K562 (cell line): ENCODE results near the gene TAMALIN. TPM values are rescaled to one million over a fixed set of nuclear protein-coding genes. Genes with fewer than 3 reads are reported as not detected.

Source experiments
- ATAC-seq: fragments of 200-7000 bp; cut with Tn5 transposase; 3 replicates; pipeline ENCODE4 v1.9.1; 2020; ENCODE audit warnings: moderate library complexity
- BruUV-seq: library from RNA; stranded (reverse); fragments of 400-500 nt; replicated peaks from 2 replicates; lab custom pipeline; 2021; lab: Mats Ljungman, UMichigan
- CTCF ChIA-PET: fragments of 300-600 bp; formaldehyde crosslinking; extraction: SDS; loops from one replicate; lab custom pipeline; 2021; ENCODE audit warnings: low intra/inter-chr PET ratio; lab: Yijun Ruan, JAX
- POLR2A ChIA-PET: fragments of 300-600, 350-650 bp; sonication (Branson Sonifier 250); formaldehyde crosslinking; extraction: SDS; loops from one replicate; lab custom pipeline; 2021; ENCODE audit warnings: antibody characterized with exemption, inconsistent platforms; lab: Yijun Ruan, JAX
- DNase-seq, 4 experiments: peaks; one replicate each; pipeline versions ENCODE4 v3.0.0 to v3.0.0-alpha.2; 2011 to 2018; ENCODE audit warnings: low spot score in 3 of 4, mixed read lengths in 3 of 4; ENCODE audit errors: extremely low read depth in 1 of 4
- FAIRE-seq: peaks from 2 replicates; lab custom pipeline; 2011; peaks lifted over from hg19 to GRCh38; lab: Jason Lieb, UNC
- H2AFZ ChIP-seq: 2 replicates; pipeline ENCODE4 v1.6.0; 2011; ENCODE audit warnings: low read depth, low read length, control low read depth, inconsistent platforms
- H3K27ac ChIP-seq: fragments of 200-600 bp; 3 replicates; pipeline ENCODE4 v1.8.0; 2011; ENCODE audit warnings: low read depth, mild to moderate bottlenecking, control low read depth, inconsistent platforms, low read length, moderate library complexity, mixed read lengths; ENCODE audit errors: extremely low read depth
- H3K27me3 ChIP-seq, 2 experiments: fragments of 300-600 bp in 1 of 2; 2 replicates in 1 of 2; 3 replicates in 1 of 2; pipeline versions ENCODE4 v1.6.0 to v1.8.0; 2011; ENCODE audit warnings: inconsistent platforms in 2 of 2, low read length in 2 of 2, mild to moderate bottlenecking in 1 of 2, mixed read lengths in 1 of 2, moderate library complexity in 1 of 2; ENCODE audit not compliant: control insufficient read depth in 2 of 2, insufficient read depth in 2 of 2
- H3K36me3 ChIP-seq: fragments of 300-600 bp; 3 replicates; pipeline ENCODE4 v1.8.0; 2011; ENCODE audit warnings: mild to moderate bottlenecking, low read length, inconsistent platforms; ENCODE audit not compliant: control insufficient read depth, insufficient read depth
- H3K4me1 ChIP-seq, 2 experiments: fragments of 200-600 bp in 1 of 2; replicated peaks in 1 of 2; 2 replicates in 1 of 2; 3 replicates in 1 of 2; pipeline versions ENCODE4 v1.5.1 to v1.8.0; 2011; ENCODE audit warnings: inconsistent platforms in 2 of 2, low read length in 2 of 2, mild to moderate bottlenecking in 1 of 2, mixed read lengths in 1 of 2, moderate library complexity in 1 of 2; ENCODE audit not compliant: control insufficient read depth in 2 of 2, insufficient read depth in 2 of 2
- H3K4me2 ChIP-seq: 2 replicates; pipeline ENCODE4 v1.6.1; 2011; ENCODE audit warnings: low read length, control low read depth, inconsistent platforms, mixed read lengths; ENCODE audit not compliant: insufficient read depth
- H3K4me3 ChIP-seq: fragments of 200-600 bp; sonication (generic), shearing (Covaris generic); 2 replicates; pipeline ENCODE4 v1.5.1; 2016; ENCODE audit warnings: control low read depth, inconsistent platforms
- H3K79me2 ChIP-seq: fragments of 200-600 bp; 3 replicates; pipeline ENCODE4 v1.8.0; 2011; ENCODE audit warnings: low read length, inconsistent platforms; ENCODE audit not compliant: control insufficient read depth, insufficient read depth
- H3K9ac ChIP-seq, 2 experiments: 2 replicates each; pipeline versions ENCODE4 v1.6.0 to v1.6.1; 2011; ENCODE audit warnings: low read depth in 2 of 2, low read length in 2 of 2, control low read depth in 1 of 2, inconsistent platforms in 1 of 2, mild to moderate bottlenecking in 1 of 2, mixed read lengths in 1 of 2; ENCODE audit not compliant: insufficient read depth in 1 of 2
- H3K9me1 ChIP-seq: one replicate; pipeline ENCODE4 v1.6.0; 2011; ENCODE audit warnings: inconsistent platforms, mild to moderate bottlenecking, low read length, moderate library complexity; ENCODE audit not compliant: control insufficient read depth, insufficient read depth
- H3K9me3 ChIP-seq: replicated peaks from 2 replicates; pipeline ENCODE4 v1.5.1; 2011; ENCODE audit warnings: low read depth, low read length, inconsistent platforms; ENCODE audit not compliant: control insufficient read depth, insufficient read depth
- H4K20me1 ChIP-seq: replicated peaks from 2 replicates; pipeline ENCODE4 v1.6.1; 2011; ENCODE audit warnings: low read length, inconsistent platforms, mixed read lengths; ENCODE audit not compliant: control insufficient read depth, insufficient read depth
- NR4A1 ChIP-seq, 2 experiments: fragments of 250-450 bp in 1 of 2; fragments of 450-650 bp in 1 of 2; sonication (Bioruptor Pico) in 1 of 2; IDR thresholded peaks; 2 replicates each; pipeline versions ENCODE4 v1.4.0 to v1.6.1; 2016 to 2020; ENCODE audit warnings: mild to moderate bottlenecking in 2 of 2, missing compliant biosample characterization in 1 of 2, missing genetic modification characterization in 1 of 2, moderate library complexity in 1 of 2
- ZNF408 ChIP-seq: fragments of 250-450 bp; sonication (Bioruptor Pico); IDR thresholded peaks from 2 replicates; pipeline ENCODE4 v1.4.0; 2020; ENCODE audit warnings: low read depth, mild to moderate bottlenecking, moderate library complexity
- WGBS: fragments of 100-300 bp; shearing (Covaris generic); methylation state at CpG from one replicate; pipeline ENCODE4 v1.1.6; 2016; ENCODE audit warnings: low coverage, mixed read lengths; ENCODE audit not compliant: insufficient coverage; ENCODE audit errors: missing lambda C conversion rate; 5-methylcytosine and 5-hydroxymethylcytosine counted together
- in situ Hi-C: fragments of 300-500 bp; cut with MboI; formaldehyde crosslinking; loops from 4 replicates; pipeline ENCODE4 v1.15.0; 2018; ENCODE audit warnings: inconsistent platforms, mixed read lengths
- intact Hi-C: fragments of 100-400 bp; cut with micrococcal nuclease; formaldehyde crosslinking; loops from 2 replicates; pipeline ENCODE4 v1.14.2; 2022
- polyA plus RNA-seq, 8 experiments: library from polyadenylated mRNA; depleted of rRNA in 4 of 8; stranded (reverse) in 5 of 8; unstranded in 3 of 8; fragments of >200 nt; fragmentation: Nextera tagmentation in 2 of 8; fragmentation: Illumina TruSeq in 1 of 8; extraction: Ambion mirVana in 2 of 8; extraction: Trizol in 1 of 8; gene quantifications; 2 replicates each; pipeline versions ENCODE4 v1.2.1 to v1.2.3, GENCODE V29; 2011 to 2014; ENCODE audit warnings: inconsistent platforms in 1 of 8, missing spikeins in 1 of 8
- total RNA-seq, 7 experiments: library from RNA; depleted of rRNA in 6 of 7; stranded (reverse); fragments of >200 nt in 6 of 7; fragmentation: Illumina TruSeq in 2 of 7; extraction: Trizol in 2 of 7; gene quantifications; 2 replicates each; pipeline versions ENCODE4 v1.2.1 to v1.2.3, GENCODE V29; 2011 to 2021; ENCODE audit warnings: low replicate concordance in 1 of 7

Gene TAMALIN
- total and polyA plus RNA-seq, 9 of the 15 experiments (the other 6 are each of a cell fraction or from before 2014, with no cell fraction given): 0.74 to 2.2 (median 1.5) TPM; not detected in 2

DNA sequence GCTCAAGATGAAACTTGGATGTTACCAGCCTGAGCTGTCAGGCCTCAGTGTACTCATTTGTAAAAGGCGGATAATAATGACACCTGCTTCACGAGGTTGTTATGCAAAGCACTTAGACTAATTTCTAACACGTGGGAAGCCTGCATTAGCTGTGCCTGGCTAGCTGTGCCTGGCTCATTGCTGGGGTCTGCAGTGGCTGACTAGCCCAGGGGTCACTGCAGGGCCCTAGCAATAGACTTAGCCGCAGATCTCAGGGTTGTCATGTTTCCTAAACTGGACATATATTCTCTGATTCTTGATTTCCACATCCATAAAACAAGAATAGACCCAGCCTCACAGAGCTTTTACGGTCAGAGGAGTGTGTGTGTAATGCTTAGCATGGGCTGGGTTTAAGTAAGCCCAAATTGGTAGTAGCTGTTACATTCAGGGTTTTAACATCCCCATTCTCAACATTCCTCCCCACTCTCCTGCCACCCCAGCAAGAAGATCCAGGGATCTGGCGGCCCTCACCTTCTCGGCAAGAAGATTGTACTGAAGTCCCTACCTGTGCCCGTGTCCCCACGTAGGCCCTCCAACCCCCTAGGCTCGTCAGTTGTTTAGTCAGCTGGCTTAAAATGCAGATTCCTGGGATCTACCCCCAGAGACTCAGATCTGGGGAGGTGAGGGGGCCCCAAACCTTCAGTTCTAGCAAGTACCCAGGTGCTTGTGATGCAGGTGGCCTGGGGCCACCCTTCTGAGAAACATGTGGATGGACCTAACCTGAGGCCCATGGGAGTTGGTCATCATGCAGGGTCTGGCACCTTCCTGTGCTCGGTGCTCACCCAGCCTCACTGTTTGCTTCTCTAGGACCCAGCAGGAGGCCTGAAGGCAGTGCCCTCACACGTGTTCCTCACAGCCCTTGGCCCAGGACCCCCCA is 53.1 kb downstream of the TAMALIN start:
- Histone ChIP-seq H3K36me3 (no peaks in the 10 kb centered on the region), H3K9ac (no peak overlapping the region), H3K4me1 (peaks cover 9 to 35% of the 10 kb centered on the region in 2 experiments; a peak in 4 of 5 replicates), H3K79me2 (no peaks in the 10 kb centered on the region), H4K20me1 (no peaks in the 10 kb centered on the region), H3K9me1 (no peaks in the 10 kb centered on the region), H3K9me3 (no peaks in the 10 kb centered on the region), H3K27ac (no peak overlapping the region), H2AFZ (no peak overlapping the region), H3K4me2 (no peak overlapping the region), H3K4me3 (no peak overlapping the region), H3K27me3 (peaks cover 0 to 16% of the 10 kb centered on the region in 2 experiments; a peak in 3 of 5 replicates)
- in situ Hi-C loops: no loop called here
- intact Hi-C loops: no loop called here
- TF ChIP-seq ZNF408 (CRISPR knock-in tag): no peak
- TF ChIP-seq NR4A1 (CRISPR knock-in tag; IDR thresholded peaks at IDR 0.05): peak; percentile 41; the same call in 1 of the 2 replicates
- TF ChIP-seq NR4A1 (tag; IDR thresholded peaks at IDR 0.05): no peak
- ChIA-PET POLR2A (interaction anchor here (0.5 to 1.6 kb wide), 5 partner anchors 9 to 1355 kb away, joined by 3 to 6 read pairs (median 3); no protein-coding TSS in a partner anchor), CTCF (no interaction called here)
- ATAC-seq (no peak), DNase-seq (no peak), FAIRE-seq (peak; percentile 32)
- no TSS peak for BruUV-seq
- WGBS: 43% methylated on average over 10 of the region's 12 CpGs
